Activated CD4-positive, alpha-beta T cell treated with anti-CD3 and anti-CD28 coated beads, Interleukin-2, amount 50 U/mL, for 48 hours (primary cell): Measurements from ENCODE around the gene SPACA9.

Experiments
- DNase-seq, 2 experiments: peaks; one replicate each; pipeline ENCODE4 v3.0.0-alpha.2; 2020

The SPACA9 gene

DNA sequence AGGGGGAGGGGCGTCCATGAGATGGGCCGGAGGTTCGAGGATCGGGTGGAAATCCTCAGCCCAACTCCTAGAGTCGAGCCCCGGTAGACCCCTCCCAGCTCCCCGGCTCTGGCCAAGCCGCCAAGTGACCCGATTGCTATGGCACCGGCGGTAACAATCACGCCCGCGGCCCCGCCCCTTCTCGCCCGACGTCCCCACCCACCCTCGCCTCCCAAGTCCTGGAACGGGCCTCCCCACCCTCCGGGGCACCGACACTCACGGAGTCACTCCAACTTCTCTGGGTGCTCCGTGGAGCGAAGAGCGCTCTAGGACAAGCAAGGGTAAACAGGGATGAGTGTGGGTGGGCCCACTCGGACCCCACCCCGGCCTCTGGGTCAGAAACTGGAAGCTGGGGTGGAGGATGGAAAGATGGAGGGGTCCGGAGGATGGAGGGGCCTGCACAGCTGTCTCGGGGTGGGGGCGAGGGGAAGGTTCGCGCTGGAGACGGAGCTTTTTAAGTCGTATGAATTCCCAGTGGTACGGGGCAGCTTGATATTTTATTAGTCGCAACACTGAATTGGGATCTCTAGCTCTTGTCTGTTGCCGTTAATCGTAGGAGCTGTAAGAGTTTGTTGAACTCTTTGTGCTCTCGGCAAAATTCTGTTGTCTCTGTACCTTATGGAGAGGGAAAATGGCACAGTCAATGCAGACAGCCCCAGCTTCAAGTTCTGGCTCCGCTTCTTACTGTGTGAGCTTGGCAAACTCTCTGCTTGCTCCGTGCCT lies at the start of gene SPACA9:
Gene SPACA9, plus strand, starts transcription at position 204 of the 762 bp plus-strand sequence. CDS start 5,050 bp downstream, outside the sequence.
- DNase-seq, result peak; percentile 47 to 57

DNA sequence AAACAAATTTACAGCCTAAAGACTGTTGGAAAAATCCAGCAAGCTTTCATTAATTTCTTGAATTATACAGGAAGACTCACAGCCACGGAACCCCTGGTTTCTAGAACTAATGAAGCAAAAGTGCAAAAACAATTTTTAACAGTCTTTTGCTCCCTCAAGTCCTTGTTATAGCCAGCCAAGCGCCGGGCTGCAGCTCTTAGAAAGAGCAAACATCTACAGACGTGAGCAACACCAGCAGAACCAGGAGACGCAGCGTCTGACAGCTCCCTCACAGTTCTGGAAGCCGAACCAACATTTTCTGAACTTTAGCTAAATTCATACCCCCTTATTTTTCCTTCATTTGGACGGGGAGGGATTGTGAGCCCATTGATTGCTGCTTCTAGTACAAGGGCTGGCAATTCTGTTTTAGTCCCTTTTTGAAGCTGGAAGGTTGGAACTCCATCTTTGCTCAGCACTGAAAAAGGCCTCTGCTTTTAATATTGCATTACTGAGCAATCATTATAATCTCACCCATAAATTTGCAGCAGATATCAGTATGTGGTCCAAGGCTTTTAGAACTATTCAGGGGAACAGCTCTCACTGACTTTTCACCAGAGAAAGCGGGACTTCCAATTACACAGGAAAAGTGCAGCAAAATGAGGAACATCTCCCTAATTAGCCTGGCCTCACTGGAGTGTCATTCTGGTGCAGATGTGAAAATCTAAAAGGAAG lies 46.4 kb upstream of the SPACA9 start:
- no peak for DNase-seq

DNA sequence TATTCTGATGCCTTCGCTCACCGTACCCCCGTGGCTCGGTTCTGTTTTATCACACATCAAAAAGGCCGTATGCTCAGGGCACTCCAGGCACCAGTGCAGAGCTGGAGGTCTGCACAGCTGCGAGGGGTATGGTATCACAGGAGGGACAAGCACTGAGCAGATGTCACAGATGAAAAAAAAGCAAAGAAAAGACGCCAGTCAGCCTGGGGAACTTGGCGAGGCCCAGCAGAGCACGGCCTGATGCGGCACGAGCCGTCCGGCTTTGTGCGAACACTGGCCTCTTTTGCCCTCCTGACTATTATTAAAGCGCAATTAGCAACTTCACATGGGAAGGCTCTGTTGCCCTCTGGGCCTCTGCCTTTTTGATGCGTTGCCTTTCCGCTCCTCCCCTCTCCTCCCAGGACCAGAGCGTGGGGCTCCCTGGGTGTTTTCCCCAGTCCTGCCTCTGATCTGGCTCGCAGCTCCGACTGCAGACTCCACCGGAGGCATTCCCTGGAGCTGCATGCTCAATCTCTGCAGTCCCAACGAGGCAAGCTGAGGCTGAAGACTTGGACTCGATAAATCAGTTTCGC lies 45.1 kb upstream of the SPACA9 start:
- DNase-seq, result no peak

DNA sequence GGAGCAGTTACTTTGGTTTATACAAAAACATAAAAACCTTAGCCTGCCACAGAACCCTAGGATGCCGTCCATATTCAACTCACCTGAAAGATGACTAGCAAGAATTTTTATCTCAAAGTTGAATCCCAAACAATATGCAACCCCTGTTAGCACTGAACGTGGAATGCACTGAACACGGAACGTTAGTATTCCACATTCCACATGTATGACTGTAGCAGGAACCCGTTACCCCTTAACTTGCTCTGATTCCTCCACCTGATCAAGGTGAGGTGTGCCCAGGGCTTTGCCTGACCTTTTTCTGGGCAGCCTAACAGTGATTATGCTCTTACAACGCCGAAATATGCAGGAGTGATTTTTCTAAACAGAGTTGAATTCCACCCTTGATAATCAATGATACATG lies 44.4 kb upstream of the SPACA9 start:
- no peak for DNase-seq

DNA sequence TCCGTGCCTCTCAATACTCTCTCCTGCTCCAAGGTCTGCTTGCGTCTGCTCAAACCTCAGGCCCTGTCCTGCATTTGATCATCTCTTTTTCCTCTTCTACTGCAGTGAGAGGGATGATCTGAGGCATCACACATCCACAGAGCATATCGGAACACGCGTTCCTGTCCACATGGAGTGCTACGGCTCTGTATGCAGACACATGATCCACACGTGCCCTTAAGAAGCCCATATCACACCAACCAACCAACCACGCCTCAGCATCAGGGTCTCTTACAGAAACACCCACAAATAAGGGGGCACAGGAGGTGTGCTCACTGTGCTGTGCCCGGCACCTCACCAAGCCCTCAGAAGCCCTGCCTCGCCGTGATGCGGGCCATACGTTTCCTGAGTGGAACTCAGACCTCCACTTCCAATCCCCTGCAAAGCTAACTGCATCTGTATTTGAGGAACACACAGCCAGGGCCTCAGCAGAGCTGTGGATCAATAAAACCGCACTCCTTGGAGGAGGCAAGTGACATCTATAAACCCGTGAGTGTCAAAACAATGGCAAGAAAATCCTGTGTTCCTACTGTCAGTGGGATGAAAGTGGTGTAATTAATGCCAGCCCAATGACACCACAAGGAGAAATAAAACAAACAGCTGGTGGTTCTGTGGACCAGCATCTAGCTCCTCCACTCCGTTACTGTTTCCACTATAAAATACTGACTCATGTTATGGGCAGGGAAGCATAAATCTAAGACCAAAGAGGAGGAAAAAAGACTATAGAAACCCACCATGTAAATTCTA lies 41.0 kb upstream of the SPACA9 start:
- DNase-seq, result no peak

DNA sequence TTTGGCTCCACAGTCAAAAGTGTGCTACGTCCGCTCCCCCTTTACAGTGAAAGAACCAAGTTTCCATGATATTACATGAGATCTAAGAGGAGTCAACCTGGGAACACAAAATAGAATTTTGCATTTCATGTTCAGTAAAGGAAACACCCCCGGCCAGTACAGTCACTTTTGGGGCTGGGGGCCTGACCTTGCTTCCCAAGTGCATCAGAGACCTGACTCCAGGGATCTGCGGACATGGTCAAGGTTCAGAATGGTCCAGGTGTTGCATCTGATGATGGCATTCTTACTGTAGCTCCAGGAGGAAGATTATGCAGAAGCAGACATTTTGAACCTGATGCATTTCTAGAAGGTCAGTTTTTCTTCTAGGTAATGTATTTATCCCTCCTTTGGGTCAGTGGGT lies 40.4 kb upstream of the SPACA9 start:
- DNase-seq, result no peak

DNA sequence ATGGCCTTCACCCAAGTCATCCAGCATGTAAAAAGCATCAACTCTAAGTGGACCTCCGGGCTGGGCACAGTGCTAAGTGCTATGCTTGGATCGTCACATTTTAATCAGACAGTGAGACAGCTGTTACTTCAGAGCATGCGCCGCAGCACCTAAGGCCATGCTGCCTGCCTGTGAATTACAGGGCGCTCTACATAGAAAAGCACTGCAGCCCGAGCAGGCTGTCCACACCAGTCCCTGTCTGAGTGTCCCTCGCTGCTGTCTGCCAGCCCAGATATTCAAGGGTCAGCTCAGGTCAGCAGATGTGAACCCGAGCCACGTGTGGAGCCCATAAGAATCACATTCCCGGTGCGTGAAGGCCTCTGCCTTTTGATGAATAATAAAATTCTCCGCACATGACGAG lies 37.7 kb upstream of the SPACA9 start:
- DNase-seq, result no peak

DNA sequence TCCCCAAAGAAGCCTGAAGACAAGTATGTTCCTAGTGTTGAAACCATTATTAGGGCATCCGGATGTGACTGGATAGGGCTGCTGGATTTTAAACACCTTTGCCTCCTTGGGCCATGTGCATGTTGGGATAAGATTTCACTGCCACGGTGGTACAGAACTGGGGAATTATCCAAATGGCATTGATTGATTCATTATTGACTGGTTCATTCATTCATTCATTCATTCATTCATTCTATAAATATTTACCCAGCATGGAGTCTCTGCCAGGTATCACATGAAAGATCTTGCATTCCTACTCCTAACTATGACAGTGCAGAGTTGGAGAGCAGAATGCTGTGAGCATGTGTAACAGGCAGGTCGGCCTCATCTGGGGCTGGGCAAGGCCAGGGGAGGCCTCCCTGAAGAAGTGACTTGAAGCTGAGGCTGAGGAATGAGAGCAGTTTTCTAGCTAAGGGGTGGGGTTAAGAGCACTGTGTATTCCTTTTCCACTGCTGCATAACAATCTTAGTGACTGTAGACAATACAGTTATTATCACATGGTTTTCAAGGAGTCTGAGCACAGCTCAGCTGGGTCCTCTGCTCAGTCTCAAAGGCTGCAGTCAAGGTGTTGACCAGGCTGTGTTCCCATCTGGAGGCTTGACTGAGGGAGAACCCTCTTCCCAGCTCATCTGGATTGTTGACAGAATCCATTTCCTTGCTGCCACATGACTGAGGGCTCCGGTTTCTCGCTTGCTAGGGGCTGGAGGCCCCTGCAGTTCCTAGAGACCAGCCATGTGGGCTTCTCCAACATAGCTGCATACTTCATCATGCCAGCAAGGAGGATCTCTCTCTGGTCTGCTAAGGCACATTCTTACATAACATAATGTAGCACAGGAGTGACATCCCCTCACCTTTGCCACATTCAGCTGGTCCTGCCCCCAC lies 36.3 kb upstream of the SPACA9 start:
- no peak for DNase-seq

DNA sequence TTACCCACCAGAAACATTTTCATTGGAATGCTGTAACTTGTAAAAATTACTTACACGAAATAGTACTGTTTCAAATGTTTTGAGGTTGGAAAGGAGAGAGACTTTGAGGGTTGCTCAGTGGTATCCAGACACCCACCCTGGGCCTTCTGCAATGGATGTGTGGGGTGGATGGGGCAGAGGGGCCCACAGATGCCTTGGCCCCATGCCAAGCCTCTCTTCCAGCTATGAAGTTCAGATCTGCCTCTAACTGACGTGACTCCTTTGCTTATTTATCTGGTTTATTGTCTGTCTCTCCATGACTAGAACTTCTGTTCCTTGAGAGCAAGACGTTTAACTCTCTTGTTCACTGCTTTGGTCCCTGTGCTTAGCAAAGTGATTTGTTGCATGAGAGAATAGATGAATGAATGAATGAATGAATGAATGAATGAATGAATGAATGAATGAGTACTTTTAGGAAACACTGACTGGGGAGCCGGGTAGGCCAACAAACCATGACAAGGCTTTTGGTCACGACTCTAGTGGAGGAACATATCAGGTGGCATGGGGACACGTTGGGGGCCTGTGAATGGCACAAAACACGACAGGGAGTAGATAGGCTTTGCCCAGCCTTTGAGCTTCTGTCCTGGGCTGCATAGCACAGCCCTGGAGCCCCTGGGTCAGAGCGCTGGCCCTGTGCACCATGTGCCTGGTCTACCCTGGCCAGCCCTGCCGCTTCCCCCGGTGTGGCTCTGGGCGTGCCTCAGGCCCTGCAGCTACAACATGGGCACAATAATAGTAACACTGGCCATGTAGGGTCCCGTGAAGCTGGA lies 32.4 kb upstream of the SPACA9 start:
- DNase-seq, result no peak

DNA sequence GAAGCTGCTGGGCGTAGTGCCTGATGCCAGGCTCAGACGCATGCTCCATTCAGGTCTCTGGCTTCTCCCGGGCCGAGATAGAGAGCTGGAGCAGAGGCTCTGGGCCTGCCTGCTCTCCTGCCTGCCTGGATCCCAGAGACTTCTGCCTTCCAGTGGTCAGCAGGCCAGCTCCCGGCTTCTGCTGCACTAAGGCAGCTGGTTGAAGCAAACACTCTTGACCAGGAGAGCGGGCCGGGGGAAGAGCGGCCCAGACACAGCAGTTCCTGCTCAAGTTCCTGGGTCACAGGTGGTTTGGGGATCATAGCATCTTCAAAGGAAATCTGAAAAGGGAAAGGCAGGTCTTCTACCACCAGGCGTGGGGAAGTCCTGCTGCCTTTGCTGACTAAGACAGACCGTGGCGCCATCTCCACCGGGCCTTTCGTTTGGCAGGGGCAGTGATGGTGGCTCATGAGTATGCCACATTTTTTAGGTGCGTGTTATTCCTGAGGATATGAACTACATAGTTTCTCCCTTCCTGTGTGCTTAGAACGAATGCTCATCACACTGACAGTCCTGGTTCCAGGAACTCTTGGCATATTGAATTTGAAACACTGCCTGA lies 31.7 kb upstream of the SPACA9 start:
- no peak for DNase-seq

DNA sequence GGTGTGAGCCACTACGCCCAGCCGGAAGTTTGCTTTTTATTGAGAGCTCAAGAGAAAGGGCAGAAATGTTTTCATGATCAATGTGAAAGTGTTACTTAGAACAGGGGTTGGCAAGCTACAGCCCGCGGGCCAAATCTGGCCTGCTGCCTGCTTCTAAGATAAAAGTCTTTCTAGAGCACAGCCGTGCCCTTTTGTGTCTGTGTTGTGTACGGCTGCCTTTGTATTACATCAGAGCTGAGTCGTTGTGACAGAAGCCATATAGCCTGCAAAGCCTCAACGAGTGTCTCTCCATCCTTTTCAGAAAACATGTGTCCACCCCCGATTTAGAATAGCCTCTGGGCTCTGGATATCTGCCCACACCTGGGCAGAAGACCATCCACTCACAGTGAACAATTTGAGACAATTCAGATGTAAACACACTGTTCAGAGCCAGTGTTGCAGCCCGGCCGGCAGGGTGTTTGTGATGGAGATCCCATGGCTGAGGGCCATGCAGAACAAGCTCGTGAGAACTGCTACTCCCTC lies 29.5 kb upstream of the SPACA9 start:
- DNase-seq, result peak in 1 of 2 experiments; percentile 6

DNA sequence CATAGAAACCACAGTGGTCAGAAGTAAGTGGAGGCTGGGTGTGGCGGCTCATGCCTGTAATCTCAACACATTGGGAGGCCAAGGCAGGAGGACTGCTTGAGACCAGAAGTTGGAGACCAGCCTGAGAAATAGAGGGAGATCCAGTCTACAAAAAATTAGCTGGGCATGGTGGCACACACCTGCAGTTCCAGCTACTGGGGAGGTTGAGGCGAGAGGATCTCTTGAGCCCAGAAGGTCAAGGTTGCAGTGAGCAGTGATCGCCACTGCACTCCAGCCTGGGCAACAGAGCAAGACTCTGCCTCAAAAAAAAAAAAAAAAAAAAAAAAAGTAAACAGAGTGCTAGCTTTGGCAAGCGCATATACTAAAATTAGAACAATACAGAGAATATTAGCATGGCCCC lies 25.2 kb upstream of the SPACA9 start:
- no peak for DNase-seq

DNA sequence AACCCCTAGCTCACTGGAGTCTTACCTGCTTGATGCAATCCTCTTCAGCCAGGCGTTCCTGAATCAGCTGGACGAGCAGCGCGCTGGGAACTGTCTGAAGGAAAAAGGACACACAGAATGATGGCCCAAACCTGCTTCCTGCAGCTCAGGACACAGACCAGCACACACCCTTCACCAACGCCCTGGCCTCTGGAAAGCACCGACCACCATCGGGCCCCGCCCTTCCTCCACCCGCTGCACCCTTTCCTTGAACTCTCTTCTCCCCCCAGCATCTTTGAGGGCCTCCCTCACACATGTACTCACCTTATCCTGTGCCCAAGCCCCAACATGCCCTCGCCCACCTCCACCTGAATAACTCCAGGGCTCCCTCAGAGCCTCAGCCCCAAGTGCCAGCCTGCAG lies 23.9 kb upstream of the SPACA9 start:
- no peak for DNase-seq

DNA sequence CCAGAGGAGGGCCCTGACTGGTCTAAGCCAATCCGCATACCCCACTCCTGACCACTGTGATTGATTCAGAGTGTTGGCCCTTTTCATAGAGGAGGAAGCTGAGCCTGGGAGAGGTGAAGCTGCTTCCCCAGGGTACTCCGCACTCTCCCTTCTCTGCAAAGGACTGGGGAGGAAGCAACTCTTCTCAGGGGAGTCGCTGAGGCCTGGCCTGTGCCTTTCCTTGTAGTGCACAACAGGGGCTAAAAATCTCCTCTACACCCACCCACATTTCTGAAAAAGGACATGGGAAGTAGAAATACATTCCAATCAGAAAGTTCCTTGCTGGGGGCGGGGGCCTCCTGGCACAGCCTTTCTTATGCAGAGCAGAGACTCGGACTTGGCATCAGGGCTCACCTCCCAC lies 22.8 kb upstream of the SPACA9 start:
- no peak for DNase-seq

DNA sequence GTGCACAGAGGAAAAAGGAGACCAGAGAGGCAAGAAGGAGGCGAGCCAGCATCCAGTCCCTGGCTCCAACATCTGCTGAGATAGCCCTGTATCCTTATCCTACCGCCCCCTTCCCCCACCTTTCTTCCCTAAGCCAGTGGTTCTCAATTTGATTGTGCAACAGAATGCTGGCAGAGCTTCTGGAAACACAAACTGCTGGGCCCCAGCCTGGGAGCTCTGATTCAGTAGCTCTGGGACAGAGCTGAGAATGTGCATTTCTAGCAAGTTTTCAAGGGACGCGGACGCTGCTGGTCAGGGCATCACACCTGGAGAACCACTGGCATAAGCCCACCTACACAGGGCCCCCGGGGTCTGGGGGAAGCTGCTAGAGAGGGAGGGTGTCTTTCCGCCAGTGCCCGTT lies 21.7 kb upstream of the SPACA9 start:
- DNase-seq, result no peak

DNA sequence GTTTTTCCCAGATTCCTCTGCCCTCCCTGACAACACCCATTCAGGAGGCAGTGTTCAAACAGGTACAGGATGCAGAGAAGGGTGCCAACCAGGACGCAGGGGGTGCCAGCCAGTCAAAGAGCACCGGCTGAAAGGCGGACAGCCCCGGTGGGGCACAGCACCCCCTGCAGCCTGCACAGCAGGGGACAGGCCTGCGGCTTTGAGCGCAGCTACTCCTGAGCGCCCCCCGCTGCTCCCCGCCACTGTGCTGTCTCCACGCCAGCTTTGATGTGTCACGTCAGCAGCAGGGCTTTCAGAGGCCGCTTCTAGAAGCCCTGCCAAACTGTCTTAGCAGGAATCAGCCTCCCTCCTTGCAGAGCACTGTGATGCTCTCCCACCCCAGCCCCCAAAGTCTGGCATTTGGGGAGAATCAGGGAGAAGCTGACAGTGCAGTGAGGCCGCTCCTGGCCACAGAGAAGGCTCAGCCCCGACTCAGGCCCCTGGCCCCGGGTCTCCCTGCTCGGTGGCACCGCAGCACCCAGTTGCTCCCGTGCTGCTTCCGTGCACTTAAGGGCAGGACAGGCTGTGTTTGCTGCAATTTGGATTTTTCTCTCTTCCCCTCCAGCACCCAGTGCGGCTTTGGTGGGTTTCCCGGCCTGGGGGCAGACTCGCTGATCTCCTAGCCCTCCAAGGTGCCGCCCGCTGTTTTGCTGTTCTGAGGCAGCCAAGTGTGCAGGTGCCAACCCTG lies 20.9 kb upstream of the SPACA9 start:
- DNase-seq, result no peak

DNA sequence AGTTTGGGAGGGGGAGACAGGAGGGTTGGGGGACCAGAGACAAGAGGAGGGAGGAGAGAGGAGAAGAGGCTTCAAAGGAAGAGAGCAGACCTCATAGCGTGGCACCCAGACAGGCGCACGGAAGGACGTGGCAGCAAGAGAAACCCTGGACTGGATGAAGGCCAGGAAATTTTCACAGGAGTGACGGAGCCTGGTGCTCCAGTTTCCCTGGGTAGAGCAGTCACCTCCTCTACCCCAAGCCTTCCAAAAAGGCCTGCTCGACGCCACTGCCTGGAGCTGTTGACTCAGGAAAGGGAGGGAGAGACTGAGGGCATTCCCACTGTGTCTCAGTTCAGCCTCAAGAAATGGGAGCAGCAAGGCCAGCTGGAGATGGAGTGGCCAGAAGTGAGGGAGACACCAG lies 19.9 kb upstream of the SPACA9 start:
- DNase-seq, result no peak

DNA sequence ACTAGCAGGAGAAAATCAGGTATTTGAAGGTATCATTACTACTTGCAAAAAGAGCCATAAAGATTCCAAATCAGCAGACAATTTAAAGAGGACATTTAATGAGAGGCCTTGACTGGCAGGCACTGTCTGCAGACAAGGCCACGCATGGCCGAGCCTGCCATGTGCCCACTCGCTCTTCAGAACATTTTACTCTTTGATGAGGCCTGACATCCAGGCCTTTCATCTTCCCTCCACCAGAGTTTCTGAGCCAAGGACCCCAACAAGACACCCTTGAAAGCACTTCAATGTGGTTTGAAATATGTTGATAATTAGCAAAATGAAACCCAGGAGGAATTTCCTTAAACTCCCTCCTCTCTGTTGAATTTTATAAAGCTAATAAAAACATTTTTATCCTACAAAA lies 17.0 kb upstream of the SPACA9 start:
- no peak for DNase-seq

DNA sequence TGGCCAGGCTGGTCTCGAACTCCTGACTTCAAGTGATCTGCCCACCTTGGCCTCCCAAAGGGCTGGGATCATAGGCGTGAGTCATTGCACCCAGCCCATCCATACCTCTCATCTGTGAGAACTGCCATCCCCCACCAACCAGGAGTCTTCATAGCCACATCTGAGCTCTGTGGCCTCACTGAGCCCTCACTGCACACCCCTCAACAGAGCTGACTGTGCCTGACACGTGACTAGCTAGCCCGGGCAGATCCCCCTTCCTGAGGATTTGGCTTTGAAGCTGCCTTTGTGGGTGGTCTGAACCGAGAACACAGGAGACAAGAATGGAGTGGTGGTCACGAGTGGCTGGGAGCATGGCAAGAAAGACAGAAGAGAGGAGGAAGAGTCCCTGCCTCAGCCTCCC lies 16.2 kb upstream of the SPACA9 start:
- DNase-seq, result no peak

DNA sequence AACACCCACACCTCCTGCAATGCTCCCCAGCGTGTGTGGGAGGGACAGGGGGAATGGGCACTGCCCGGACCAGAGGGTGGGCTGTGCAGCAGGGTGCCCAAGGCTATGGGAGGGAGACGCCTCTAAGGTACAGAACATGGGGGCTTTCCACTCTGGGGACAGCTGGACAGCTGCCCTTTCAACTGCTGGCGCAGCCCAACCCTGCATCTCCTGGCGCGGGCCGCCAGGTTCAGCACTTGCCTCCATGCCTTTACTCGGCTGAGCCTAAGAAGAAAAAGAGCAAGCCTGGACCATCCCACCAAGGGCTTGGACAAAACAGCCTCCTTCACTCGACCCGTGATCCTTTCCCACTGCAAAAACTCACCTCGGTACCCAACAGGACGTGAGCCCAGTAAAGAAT lies 15.6 kb upstream of the SPACA9 start:
- DNase-seq, result no peak
